Panc1 (cell line): ENCODE data around the gene CFAP74. TPM values are rescaled to one million over a fixed set of nuclear protein-coding genes. Genes with fewer than 3 reads are reported as not detected.

Experiments
- ATAC-seq: fragments of 200-7000 bp; cut with Tn5 transposase; 2 replicates; pipeline ENCODE4 v1.9.1; 2020; ENCODE audit warnings: mild to moderate bottlenecking, moderate library complexity
- BruUV-seq: library from RNA; stranded (reverse); fragments of 400-500 nt; replicated peaks from 2 replicates; lab custom pipeline; 2021; lab: Mats Ljungman, UMichigan
- CTCF ChIA-PET: fragments of 300-600 bp; sonication (Branson Sonifier 250); formaldehyde crosslinking; loops from one replicate; lab custom pipeline; 2022; ENCODE audit warnings: antibody characterized with exemption; lab: Charles Lee
- POLR2A ChIA-PET: fragments of 300-600 bp; sonication (Branson Sonifier 250); formaldehyde crosslinking; loops from one replicate; lab custom pipeline; 2022; ENCODE audit warnings: antibody characterized with exemption; lab: Charles Lee
- DNase-seq: peaks from one replicate; pipeline ENCODE4 v3.0.0-alpha.2; 2010; ENCODE audit warnings: low read depth, low spot score
- H3K27ac ChIP-seq: 2 replicates; pipeline ENCODE4 v1.5.1; 2011; ENCODE audit warnings: mild to moderate bottlenecking, low read length, inconsistent platforms
- H3K27me3 ChIP-seq: fragments of 200-500 bp; sonication (Bioruptor generic); 2 replicates; pipeline ENCODE4 v1.6.0; 2014; ENCODE audit warnings: low read length, inconsistent platforms; ENCODE audit not compliant: control insufficient read depth, insufficient read depth
- H3K36me3 ChIP-seq: fragments of 200-500 bp; sonication (Bioruptor generic); 2 replicates; pipeline ENCODE4 v1.5.1; 2014; ENCODE audit warnings: inconsistent platforms, mild to moderate bottlenecking, low read length, moderate library complexity; ENCODE audit not compliant: control insufficient read depth, insufficient read depth
- H3K4me1 ChIP-seq: 2 replicates; pipeline ENCODE4 v1.5.1; 2011; ENCODE audit warnings: inconsistent platforms, mild to moderate bottlenecking, low read length, moderate library complexity; ENCODE audit not compliant: control insufficient read depth, insufficient read depth
- H3K4me3 ChIP-seq, 2 experiments: 2 replicates each; pipeline ENCODE4 v1.5.1; 2011 to 2012; ENCODE audit warnings: low read depth in 2 of 2, low read length in 2 of 2, mild to moderate bottlenecking in 2 of 2, inconsistent platforms in 1 of 2, moderate library complexity in 1 of 2
- H3K9me3 ChIP-seq: fragments of 200-500 bp; sonication (Bioruptor generic); 2 replicates; pipeline ENCODE4 v1.5.1; 2014; ENCODE audit warnings: low read depth, mild to moderate bottlenecking, inconsistent platforms, low read length, moderate library complexity; ENCODE audit not compliant: control insufficient read depth, insufficient read depth
- CTCF ChIP-seq: fragments of 450-650 bp; IDR thresholded peaks from 2 replicates; pipeline ENCODE4 v1.5.1; 2017; ENCODE audit warnings: mild to moderate bottlenecking
- POLR2AphosphoS5 ChIP-seq: IDR thresholded peaks from 2 replicates; pipeline ENCODE4 v1.6.1; 2012; ENCODE audit warnings: mild to moderate bottlenecking, low read depth, low read length, moderate library complexity
- REST ChIP-seq, 2 experiments: IDR thresholded peaks; 2 replicates each; pipeline ENCODE4 v1.6.1; 2011 to 2012; ENCODE audit warnings: low read depth in 2 of 2, control low read depth in 1 of 2, low read length in 1 of 2, mild to moderate bottlenecking in 1 of 2, moderate library complexity in 1 of 2; ENCODE audit not compliant: insufficient read depth in 1 of 2
- SIN3A ChIP-seq: IDR thresholded peaks from 2 replicates; pipeline ENCODE4 v1.6.1; 2012; ENCODE audit warnings: low read depth, mild to moderate bottlenecking, low read length, moderate library complexity, borderline replicate concordance; ENCODE audit not compliant: insufficient read depth
- TCF7L2 ChIP-seq: IDR thresholded peaks from 2 replicates; pipeline ENCODE4 v1.6.1; 2011; ENCODE audit warnings: mild to moderate bottlenecking, low read depth, low read length, inconsistent platforms
- in situ Hi-C: cut with HindIII; loops from 2 replicates; pipeline ENCODE4 v1.10.0; 2016; ENCODE audit warnings: low sequenced_read_pairs, low pct_unique_long_range_greater_than_20kb
- intact Hi-C: fragments of 100-400 bp; cut with micrococcal nuclease; formaldehyde crosslinking; loops from one replicate; pipeline ENCODE4 v1.10.0; 2022; ENCODE audit not compliant: unreplicated experiment
- total RNA-seq: library from RNA; stranded (reverse); gene quantifications from one replicate; pipeline ENCODE4 v1.2.1, GENCODE V29; 2021; ENCODE audit not compliant: unreplicated experiment

The CFAP74 gene
- total RNA-seq, 1 experiment from 2014 or later: not detected

- Histone ChIP-seq H3K27ac (no peak overlapping the region), H3K36me3 (no peaks in the 10 kb centered on the region), H3K27me3 (no peaks in the 10 kb centered on the region), H3K9me3 (no peaks in the 10 kb centered on the region), H3K4me3 (no peak overlapping the region), H3K4me1 (no peaks in the 10 kb centered on the region)
- intact Hi-C loops: no loop called here
- ChIA-PET CTCF (no interaction called here), POLR2A (no interaction called here)
- DNase-seq (no peak), ATAC-seq (no peak)
- BruUV-seq: no TSS peak
- in situ Hi-C loops: no loop called here
- no peak for TF ChIP-seq SIN3A
Observed at GRCh38 chr1:1981142-1981500, 22.5 kb downstream of the CFAP74 start.

DNA sequence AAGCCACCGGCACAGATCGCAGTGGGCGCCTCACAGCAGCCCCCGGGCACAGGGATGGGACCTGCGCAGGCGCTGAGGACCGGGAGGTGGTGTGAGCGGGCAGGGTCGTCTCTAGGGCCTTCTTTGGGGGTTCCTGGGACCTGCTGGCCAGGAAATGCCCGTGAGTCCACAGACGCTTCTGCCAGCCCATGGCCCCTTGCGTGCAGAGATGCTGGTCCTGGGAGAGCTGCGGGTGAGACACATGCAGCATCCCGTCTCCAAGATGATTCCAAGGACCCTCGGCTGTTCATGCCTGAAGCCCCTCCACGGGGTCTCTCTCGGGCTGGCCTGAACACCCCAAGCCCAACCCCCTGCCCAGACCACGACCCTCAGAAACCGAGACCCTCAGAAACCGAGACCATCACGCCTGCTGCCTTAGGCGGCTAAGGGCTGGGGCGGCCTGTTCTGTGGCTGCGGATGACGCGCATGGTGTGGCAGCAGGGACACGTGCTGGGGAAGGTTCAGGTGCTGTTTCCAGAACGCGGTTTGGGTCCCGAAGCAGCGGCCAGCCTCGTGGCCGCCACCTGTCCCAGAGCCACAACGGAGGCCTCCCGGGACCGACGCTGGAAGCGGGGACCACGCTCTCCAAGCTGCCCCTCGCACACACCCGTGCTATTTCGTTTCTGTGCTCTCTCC lies 23.0 kb downstream of the CFAP74 start:
- Histone ChIP-seq H3K9me3 (no peaks in the 10 kb centered on the region), H3K36me3 (no peaks in the 10 kb centered on the region), H3K4me1 (no peaks in the 10 kb centered on the region), H3K4me3 (no peak overlapping the region), H3K27me3 (no peaks in the 10 kb centered on the region), H3K27ac (no peak overlapping the region)
- ChIA-PET CTCF (no interaction called here), POLR2A (no interaction called here)
- ATAC-seq (no peak), DNase-seq (no peak)
- BruUV-seq: no TSS peak
- intact Hi-C loops: no loop called here
- TF ChIP-seq SIN3A (no peak), POLR2AphosphoS5 (no peak), CTCF (no peak), REST (IDR thresholded peaks at IDR 0.05; ENCODE audit: insufficient read depth in 1 of 2, low read depth in 2 of 2, low read length in 1 of 2) (no peak), TCF7L2 (no peak)
- in situ Hi-C loops: no loop called here

GRCh38 chr1:1979482-1980165 lies 24.0 kb downstream of the CFAP74 start:
- BruUV-seq: no TSS peak
- H3K27me3 ChIP-seq: no peaks in the 10 kb centered on the region
- in situ Hi-C loops: no loop called here
- no peak overlapping the region for H3K27ac ChIP-seq
- no peaks in the 10 kb centered on the region for H3K4me1 ChIP-seq
- ChIA-PET CTCF (no interaction called here), POLR2A (no interaction called here)
- intact Hi-C loops: no loop called here
- H3K4me3 ChIP-seq: no peak overlapping the region
- no peaks in the 10 kb centered on the region for H3K9me3 ChIP-seq
- TF ChIP-seq POLR2AphosphoS5 (no peak), TCF7L2 (no peak), SIN3A (no peak), REST (IDR thresholded peaks at IDR 0.05; ENCODE audit: insufficient read depth in 1 of 2, low read depth in 2 of 2, low read length in 1 of 2) (no peak)
- ATAC-seq: no peak
- DNase-seq: no peak
- H3K36me3 ChIP-seq: no peaks in the 10 kb centered on the region
